Loucy (cell line): ENCODE results near the gene CMTM8.

Source experiments
- CTCF ChIP-seq: fragments of 200-600 bp; sonication (generic); conservative IDR thresholded peaks from 2 replicates; pipeline ENCODE4 v1.5.1; 2014; ENCODE audit warnings: mild to moderate bottlenecking, antibody characterized with exemption, low read length
- EZH2phosphoT487 ChIP-seq: fragments of 200-600 bp; IDR thresholded peaks from 2 replicates; pipeline ENCODE4 v1.6.1; 2018; ENCODE audit warnings: antibody characterized with exemption, mild to moderate bottlenecking, moderate library complexity, borderline replicate concordance

GRCh38 chr3:32412887-32413286, 174.4 kb downstream of the CMTM8 start:
- TF ChIP-seq CTCF, result no peak
- no peak for TF ChIP-seq EZH2phosphoT487
